T-helper 1 cell treated with Interleukin-12 subunit alpha and Interleukin-12 subunit beta and Interleukin-4 antibody, amounts not matched to agents 30 μg/mL and 1 μg/mL, for 36 hours (primary cell): ENCODE data around the gene KRTAP9-9.
"Not testable (repeated sequence)": the region's sequence is repeated elsewhere in the genome, so short reads cannot be mapped to it uniquely, and the experiment has no call there.

ENCODE experiments used
- H3K27ac Mint-ChIP-seq: one replicate; pipeline ENCODE4 v1.8.0; 2021; ENCODE audit warnings: mild to moderate bottlenecking, mixed read lengths
- H3K27me3 Mint-ChIP-seq: one replicate; pipeline ENCODE4 v1.8.0; 2021; ENCODE audit warnings: low read depth, mixed read lengths
- H3K36me3 Mint-ChIP-seq: one replicate; pipeline ENCODE4 v1.8.0; 2021; ENCODE audit warnings: low read depth, mixed read lengths
- H3K4me1 Mint-ChIP-seq: one replicate; pipeline ENCODE4 v1.8.0; 2021; ENCODE audit warnings: low read depth, mixed read lengths
- H3K4me3 Mint-ChIP-seq: one replicate; pipeline ENCODE4 v1.8.0; 2021; ENCODE audit warnings: mild to moderate bottlenecking, moderate library complexity, mixed read lengths
- H3K9me3 Mint-ChIP-seq: one replicate; pipeline ENCODE4 v1.8.0; 2021; ENCODE audit warnings: mixed read lengths

The KRTAP9-9 gene

DNA sequence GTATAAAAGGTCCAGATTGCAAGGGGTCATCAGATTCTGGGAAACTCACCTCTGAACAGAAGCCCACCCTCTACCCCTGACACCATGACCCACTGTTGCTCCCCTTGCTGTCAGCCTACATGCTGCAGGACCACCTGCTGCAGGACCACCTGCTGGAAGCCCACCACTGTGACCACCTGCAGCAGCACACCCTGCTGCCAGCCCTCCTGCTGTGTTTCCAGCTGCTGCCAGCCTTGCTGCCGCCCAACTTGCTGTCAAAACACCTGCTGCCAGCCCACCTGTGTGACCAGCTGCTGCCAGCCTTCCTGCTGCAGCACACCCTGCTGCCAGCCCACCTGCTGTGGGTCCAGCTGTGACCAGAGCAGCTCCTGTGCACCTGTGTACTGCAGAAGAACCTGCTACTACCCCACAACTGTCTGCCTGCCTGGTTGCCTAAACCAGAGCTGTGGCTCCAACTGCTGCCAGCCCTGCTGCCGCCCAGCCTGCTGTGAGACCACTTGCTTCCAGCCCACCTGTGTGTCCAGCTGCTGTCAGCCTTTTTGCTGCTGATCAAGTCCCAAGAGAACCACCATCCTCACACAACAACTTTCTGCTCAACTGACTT lies 5.4 kb upstream of the KRTAP9-9 start, which contains the start of gene KRTAP9-4:
Gene KRTAP9-4 (plus strand): TSS at position 51 of the 604 bp plus-strand sequence. CDS start 34 bp downstream, at position 85.
- not testable (repeated sequence) for H3K4me1 Mint-ChIP-seq, H3K27ac Mint-ChIP-seq, H3K36me3 Mint-ChIP-seq, H3K4me3 Mint-ChIP-seq, H3K9me3 Mint-ChIP-seq
- peaks cover 20% of the 10 kb centered on the region for H3K27me3 Mint-ChIP-seq

DNA sequence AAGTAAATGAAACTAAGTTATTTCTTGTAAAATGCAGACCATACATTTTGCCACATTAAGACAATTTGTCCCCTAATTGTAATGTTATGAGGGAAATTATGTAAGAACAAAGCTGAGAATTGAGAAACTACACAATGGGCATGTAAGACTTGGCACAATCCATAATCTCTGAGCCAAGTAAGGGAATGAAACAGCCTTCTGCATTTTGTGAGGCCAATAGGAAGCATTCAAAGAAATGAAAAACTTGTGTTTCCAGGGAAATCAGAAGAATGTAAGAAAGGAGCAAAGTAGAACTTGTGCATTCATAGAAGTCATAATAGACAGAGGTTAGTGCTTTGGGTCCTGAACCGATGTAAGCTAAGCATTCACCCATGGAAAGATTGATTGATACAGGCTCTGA lies 3.9 kb upstream of the KRTAP9-9 start:
- H3K9me3 Mint-ChIP-seq, result no peaks in the 10 kb centered on the region
- H3K36me3 Mint-ChIP-seq, result no peaks in the 10 kb centered on the region
- H3K4me1 Mint-ChIP-seq, result no peaks in the 10 kb centered on the region
- H3K27ac Mint-ChIP-seq, result no peak overlapping the region
- peaks cover 25% of the 10 kb centered on the region for H3K27me3 Mint-ChIP-seq
- no peak overlapping the region for H3K4me3 Mint-ChIP-seq

- Mint-ChIP-seq H3K36me3 (no peaks in the 10 kb centered on the region), H3K27me3 (peaks cover 46% of the 10 kb centered on the region), H3K27ac (no peak overlapping the region), H3K4me1 (no peaks in the 10 kb centered on the region), H3K9me3 (no peaks in the 10 kb centered on the region), H3K4me3 (no peak overlapping the region)
Measured at GRCh38 chr17:41254861-41255260, 323 bp upstream of the KRTAP9-9 start.

GRCh38 chr17:41256291-41256685 lies 1.1 kb downstream of the KRTAP9-9 start:
- H3K27me3 Mint-ChIP-seq, result peaks cover 52% of the 10 kb centered on the region
- no peak overlapping the region for H3K27ac Mint-ChIP-seq

DNA sequence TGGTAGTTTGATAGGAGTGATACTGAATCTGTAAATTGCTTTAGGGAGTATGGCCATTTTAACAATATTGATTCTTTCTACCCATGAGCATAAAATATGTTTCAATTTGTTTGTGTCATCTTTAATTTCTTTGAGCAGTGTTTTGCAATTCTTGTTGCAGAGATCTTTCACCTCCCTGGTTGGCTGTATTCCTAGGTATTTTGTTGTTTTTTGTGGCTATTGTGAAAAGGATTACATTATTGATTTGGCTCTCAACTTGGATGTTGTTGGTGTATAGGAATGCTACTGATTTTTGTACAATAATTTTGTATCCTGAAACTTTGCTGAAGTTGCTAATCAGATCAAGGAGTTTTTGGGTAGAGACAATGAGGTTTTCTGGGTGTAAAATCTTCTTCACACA lies 3.2 kb downstream of the KRTAP9-9 start:
- Mint-ChIP-seq H3K9me3 (no peaks in the 10 kb centered on the region), H3K4me3 (no peak overlapping the region), H3K36me3 (no peaks in the 10 kb centered on the region), H3K4me1 (no peaks in the 10 kb centered on the region), H3K27me3 (peaks cover 58% of the 10 kb centered on the region), H3K27ac (no peak overlapping the region)

More at GRCh38 chr17:41256291-41256685, 1.1 kb downstream of the KRTAP9-9 start:
- H3K4me1 Mint-ChIP-seq, result no peaks in the 10 kb centered on the region
- no peaks in the 10 kb centered on the region for H3K36me3 Mint-ChIP-seq
- H3K9me3 Mint-ChIP-seq, result no peaks in the 10 kb centered on the region
- H3K4me3 Mint-ChIP-seq, result no peak overlapping the region

- H3K4me3 Mint-ChIP-seq, result no peak overlapping the region
- H3K4me1 Mint-ChIP-seq, result no peaks in the 10 kb centered on the region
- peaks cover 48% of the 10 kb centered on the region for H3K27me3 Mint-ChIP-seq
- H3K27ac Mint-ChIP-seq, result no peak overlapping the region
- H3K9me3 Mint-ChIP-seq, result no peaks in the 10 kb centered on the region
- no peaks in the 10 kb centered on the region for H3K36me3 Mint-ChIP-seq
Measured at GRCh38 chr17:41263212-41263611, 8.0 kb downstream of the KRTAP9-9 start.

GRCh38 chr17:41264599-41264998 lies 9.4 kb downstream of the KRTAP9-9 start:
- Mint-ChIP-seq H3K27me3 (peaks cover 35% of the 10 kb centered on the region), H3K4me1 (no peaks in the 10 kb centered on the region), H3K27ac (no peak overlapping the region), H3K36me3 (no peaks in the 10 kb centered on the region), H3K4me3 (no peak overlapping the region), H3K9me3 (no peaks in the 10 kb centered on the region)

DNA sequence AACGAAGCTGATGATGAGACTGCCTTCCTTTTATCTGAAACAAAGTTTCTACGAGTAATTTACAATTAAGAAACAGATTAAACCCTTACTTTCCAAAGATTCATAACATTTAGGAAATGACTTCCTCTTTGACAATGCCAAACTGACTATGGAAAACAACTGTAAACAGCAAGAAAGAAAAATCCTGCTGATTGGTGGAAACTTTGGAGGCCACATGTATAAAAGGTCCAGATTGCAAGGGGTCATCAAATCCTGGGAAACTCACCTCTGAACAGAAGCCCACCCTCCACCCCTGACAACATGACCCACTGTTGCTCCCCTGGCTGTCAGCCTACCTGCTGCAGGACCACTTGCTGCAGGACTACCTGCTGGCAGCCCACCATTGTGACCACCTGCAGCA lies 9.9 kb downstream of the KRTAP9-9 start, which contains the start of gene KRTAP9-6:
Gene KRTAP9-6 (plus strand): TSS at position 301 of the 400 bp plus-strand sequence. CDS start 0 bp downstream, at position 301.
- Mint-ChIP-seq H3K36me3 (no peaks in the 10 kb centered on the region), H3K27me3 (peaks cover 33% of the 10 kb centered on the region), H3K9me3 (no peaks in the 10 kb centered on the region), H3K4me1 (no peaks in the 10 kb centered on the region), H3K27ac (no peak within 1 kb of the TSS), H3K4me3 (no peak within 1 kb of the TSS)

DNA sequence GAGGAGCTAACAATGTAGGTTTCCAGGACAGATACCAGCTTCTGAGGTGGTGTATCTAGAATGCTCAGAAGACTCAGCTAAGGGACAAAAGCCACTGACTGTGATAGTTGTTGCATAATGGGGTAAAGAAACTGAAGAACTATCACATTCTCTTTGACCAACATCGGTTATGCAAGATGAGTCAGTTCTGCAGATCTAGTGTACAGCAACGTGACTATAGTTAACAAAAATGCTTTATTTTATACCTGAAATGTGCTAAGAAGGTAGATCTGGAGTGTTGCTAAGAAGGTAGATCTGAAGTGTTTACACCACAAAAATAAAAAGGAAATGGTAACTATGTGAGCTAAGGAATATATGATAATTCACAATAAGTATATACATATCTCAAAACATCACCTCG lies 12.5 kb downstream of the KRTAP9-9 start:
- no peak overlapping the region for H3K27ac Mint-ChIP-seq
- no peak overlapping the region for H3K4me3 Mint-ChIP-seq
- H3K4me1 Mint-ChIP-seq, result no peaks in the 10 kb centered on the region
- no peaks in the 10 kb centered on the region for H3K36me3 Mint-ChIP-seq
- H3K27me3 Mint-ChIP-seq, result peaks cover 11% of the 10 kb centered on the region
- no peaks in the 10 kb centered on the region for H3K9me3 Mint-ChIP-seq

DNA sequence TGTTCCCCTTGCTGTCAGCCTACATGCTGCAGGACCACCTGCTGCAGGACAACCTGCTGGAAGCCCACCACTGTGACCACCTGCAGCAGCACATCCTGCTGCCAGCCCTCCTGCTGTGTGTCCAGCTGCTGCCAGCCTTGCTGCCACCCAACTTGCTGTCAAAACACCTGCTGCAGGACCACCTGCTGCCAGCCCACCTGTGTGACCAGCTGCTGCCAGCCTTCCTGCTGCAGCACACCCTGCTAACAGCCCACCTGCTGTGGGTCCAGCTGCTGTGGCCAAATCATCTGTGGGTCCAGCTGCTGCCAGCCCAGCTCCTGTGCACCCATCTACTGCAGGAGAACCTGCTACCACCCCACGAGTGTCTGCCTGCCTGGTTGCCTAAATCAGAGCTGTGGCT lies 16.1 kb downstream of the KRTAP9-9 start:
- H3K4me3 Mint-ChIP-seq, H3K4me1 Mint-ChIP-seq, H3K27ac Mint-ChIP-seq, H3K36me3 Mint-ChIP-seq, H3K9me3 Mint-ChIP-seq, H3K27me3 Mint-ChIP-seq: not testable (repeated sequence)

DNA sequence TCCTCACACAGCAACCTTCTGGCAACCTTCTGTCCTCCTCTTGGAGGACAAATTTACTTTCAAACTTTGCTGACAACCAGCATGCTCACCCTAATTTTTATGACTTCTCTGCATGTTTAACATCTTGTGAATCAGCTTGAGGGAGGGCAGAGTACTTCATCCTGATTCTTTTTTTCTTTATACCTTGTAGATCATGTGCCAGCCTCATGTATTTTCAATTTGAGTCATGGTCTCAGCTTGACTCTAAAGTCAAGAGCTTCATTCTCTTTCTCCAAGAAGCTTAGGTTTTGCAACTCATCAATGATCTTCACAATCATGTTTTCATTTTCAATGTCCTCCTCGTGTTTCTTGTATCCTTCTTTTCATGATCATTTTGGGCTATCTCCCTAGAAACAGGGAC lies 16.7 kb downstream of the KRTAP9-9 start:
- Mint-ChIP-seq H3K4me3 (no peak overlapping the region), H3K4me1 (no peaks in the 10 kb centered on the region), H3K9me3 (no peaks in the 10 kb centered on the region), H3K27ac (no peak overlapping the region), H3K27me3 (peaks cover 8% of the 10 kb centered on the region), H3K36me3 (no peaks in the 10 kb centered on the region)

DNA sequence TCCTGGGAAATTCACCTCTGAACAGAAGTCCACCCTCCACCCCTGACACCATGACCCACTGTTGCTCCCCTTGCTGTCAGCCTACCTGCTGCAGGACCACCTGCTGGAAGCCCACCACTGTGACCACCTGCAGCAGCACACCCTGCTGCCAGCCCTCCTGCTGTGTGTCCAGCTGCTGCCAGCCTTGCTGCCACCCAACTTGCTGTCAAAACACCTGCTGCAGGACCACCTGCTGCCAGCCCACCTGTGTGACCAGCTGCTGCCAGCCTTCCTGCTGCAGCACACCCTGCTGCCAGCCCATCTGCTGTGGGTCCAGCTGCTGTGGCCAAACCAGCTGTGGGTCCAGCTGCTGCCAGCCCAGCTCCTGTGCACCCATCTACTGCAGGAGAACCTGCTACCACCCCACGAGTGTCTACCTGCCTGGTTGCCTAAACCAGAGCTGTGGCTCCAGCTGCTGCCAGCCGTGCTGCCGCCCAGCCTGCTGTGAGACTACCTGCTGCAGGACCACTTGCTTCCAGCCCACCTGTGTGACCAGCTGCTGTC lies 20.5 kb downstream of the KRTAP9-9 start, which contains the start of gene KRTAP9-7:
Gene KRTAP9-7 (plus strand): TSS at position 51 of the 543 bp plus-strand sequence. CDS start 0 bp downstream, at position 51.
- not testable (repeated sequence) for H3K9me3 Mint-ChIP-seq, H3K36me3 Mint-ChIP-seq, H3K27ac Mint-ChIP-seq, H3K4me3 Mint-ChIP-seq, H3K4me1 Mint-ChIP-seq
- peaks cover 11% of the 10 kb centered on the region for H3K27me3 Mint-ChIP-seq

GRCh38 chr17:41278176-41278955 lies 23.2 kb downstream of the KRTAP9-9 start:
- Mint-ChIP-seq H3K9me3 (no peaks in the 10 kb centered on the region), H3K4me1 (no peaks in the 10 kb centered on the region), H3K27ac (no peak overlapping the region), H3K27me3 (peaks cover 14% of the 10 kb centered on the region), H3K36me3 (no peaks in the 10 kb centered on the region), H3K4me3 (no peak overlapping the region)

DNA sequence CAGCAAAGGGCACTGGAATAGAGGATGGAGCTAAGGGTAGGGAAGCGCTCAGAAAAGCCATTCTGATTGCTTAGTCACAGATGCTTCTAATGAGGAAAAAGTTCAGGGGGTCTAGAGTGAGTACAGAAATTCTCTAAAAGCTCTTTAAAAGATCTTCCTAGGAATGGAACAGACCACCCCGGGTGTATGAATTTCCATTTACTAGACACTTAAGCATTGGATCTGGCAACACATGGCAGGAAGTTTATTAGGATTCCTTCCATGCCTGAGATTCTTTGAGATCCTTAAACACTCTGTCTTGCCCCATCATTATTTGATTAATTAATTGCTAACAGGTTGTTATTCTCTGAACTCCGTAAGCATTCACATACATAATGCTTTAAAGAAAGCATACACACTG lies 28.9 kb downstream of the KRTAP9-9 start:
- no peaks in the 10 kb centered on the region for H3K36me3 Mint-ChIP-seq
- H3K9me3 Mint-ChIP-seq, result no peaks in the 10 kb centered on the region
- H3K27me3 Mint-ChIP-seq, result peaks cover 11% of the 10 kb centered on the region
- no peaks in the 10 kb centered on the region for H3K4me1 Mint-ChIP-seq
- H3K27ac Mint-ChIP-seq, result no peak overlapping the region
- H3K4me3 Mint-ChIP-seq, result no peak overlapping the region

- H3K36me3 Mint-ChIP-seq, result no peaks in the 10 kb centered on the region
Measured at GRCh38 chr17:41284546-41284945, 29.4 kb downstream of the KRTAP9-9 start.

More at GRCh38 chr17:41284546-41284945, 29.4 kb downstream of the KRTAP9-9 start:
- Mint-ChIP-seq H3K9me3 (no peaks in the 10 kb centered on the region), H3K27ac (no peak overlapping the region), H3K4me1 (no peaks in the 10 kb centered on the region), H3K4me3 (no peak overlapping the region), H3K27me3 (peaks cover 11% of the 10 kb centered on the region)
